Progenitor cell of endocrine pancreas (in vitro differentiated cells): ENCODE measurements around the gene ACAP1. TPM values are rescaled to one million over a fixed set of nuclear protein-coding genes. Genes with fewer than 3 reads are reported as not detected.

Experiments
- DNase-seq: peaks from one replicate; pipeline ENCODE4 v3.0.0; 2021; ENCODE audit warnings: low spot score; ENCODE audit not compliant: unreplicated experiment
- H3K27ac Mint-ChIP-seq: 2 replicates; pipeline ENCODE4 v1.8.0; 2021; ENCODE audit warnings: mild to moderate bottlenecking, moderate library complexity, mixed read lengths
- H3K27me3 Mint-ChIP-seq: 2 replicates; pipeline ENCODE4 v1.8.0; 2021; ENCODE audit warnings: mixed read lengths
- H3K36me3 Mint-ChIP-seq: 2 replicates; pipeline ENCODE4 v1.8.0; 2022; ENCODE audit warnings: mixed read lengths; ENCODE audit not compliant: insufficient read depth
- H3K4me1 Mint-ChIP-seq: 2 replicates; pipeline ENCODE4 v1.8.0; 2021; ENCODE audit warnings: low read depth, mixed read lengths
- H3K4me3 Mint-ChIP-seq: 2 replicates; pipeline ENCODE4 v1.8.0; 2021; ENCODE audit warnings: low read depth, mild to moderate bottlenecking, moderate library complexity, mixed read lengths
- H3K9me3 Mint-ChIP-seq: 2 replicates; pipeline ENCODE4 v1.8.0; 2021; ENCODE audit warnings: low read depth, mixed read lengths
- CTCF ChIP-seq: fragments of 200-600 bp; sonication (generic); IDR thresholded peaks from one replicate; pipeline ENCODE4 v1.5.0; 2021; ENCODE audit warnings: antibody characterized with exemption, mild to moderate bottlenecking; ENCODE audit not compliant: unreplicated experiment
- total RNA-seq: library from RNA; stranded (reverse); gene quantifications from 2 replicates; pipeline ENCODE4 v1.2.1, GENCODE V29; 2021

Gene ACAP1
- total RNA-seq, 1 donor from 2014 or later, result 1.0 TPM

- no peaks in the 10 kb centered on the region for H3K36me3 Mint-ChIP-seq
Measured at GRCh38 chr17:7292194-7292593, 44.1 kb upstream of the ACAP1 start.

DNA sequence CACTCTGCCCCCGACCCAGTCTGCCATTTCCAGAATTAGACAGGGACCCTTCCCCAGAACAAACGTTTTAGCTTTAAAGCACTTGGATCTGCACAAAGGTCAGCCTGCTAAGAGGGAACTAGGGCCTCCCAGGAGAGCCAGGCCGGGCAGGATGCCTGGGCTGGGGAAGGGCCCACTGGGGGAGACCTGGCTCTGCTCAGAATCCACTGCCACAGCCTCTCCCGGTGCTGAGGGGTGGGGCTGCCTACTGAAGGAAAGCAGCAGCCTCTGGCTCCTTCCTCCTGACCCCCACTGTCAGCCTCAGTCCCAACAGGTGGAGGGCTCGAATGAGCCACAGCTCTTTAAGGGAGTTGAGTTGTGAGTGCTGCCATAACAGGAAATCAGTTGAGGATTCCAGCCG, 43.6 kb upstream of the ACAP1 start:
- Mint-ChIP-seq H3K27me3 (peaks cover 57% of the 10 kb centered on the region), H3K4me3 (no peak overlapping the region), H3K9me3 (no peaks in the 10 kb centered on the region), H3K36me3 (no peaks in the 10 kb centered on the region), H3K27ac (no peak overlapping the region), H3K4me1 (peaks cover 8% of the 10 kb centered on the region)
- DNase-seq, result no peak
- TF ChIP-seq CTCF, result no peak

More at GRCh38 chr17:7292194-7292593, 44.1 kb upstream of the ACAP1 start:
- Mint-ChIP-seq H3K27me3 (peaks cover 57% of the 10 kb centered on the region), H3K9me3 (no peaks in the 10 kb centered on the region), H3K4me1 (peaks cover 8% of the 10 kb centered on the region), H3K27ac (no peak overlapping the region), H3K4me3 (no peak overlapping the region)
- DNase-seq, result no peak
- TF ChIP-seq CTCF, result no peak

- H3K27ac Mint-ChIP-seq, result no peak overlapping the region
- no peak overlapping the region for H3K4me3 Mint-ChIP-seq
- no peak for DNase-seq
- H3K36me3 Mint-ChIP-seq, result no peaks in the 10 kb centered on the region
- no peaks in the 10 kb centered on the region for H3K9me3 Mint-ChIP-seq
- no peak for TF ChIP-seq CTCF
- peaks cover 56% of the 10 kb centered on the region for H3K27me3 Mint-ChIP-seq
- H3K4me1 Mint-ChIP-seq, result peaks cover 8% of the 10 kb centered on the region
Measured at GRCh38 chr17:7293159-7293558, 43.2 kb upstream of the ACAP1 start.

DNA sequence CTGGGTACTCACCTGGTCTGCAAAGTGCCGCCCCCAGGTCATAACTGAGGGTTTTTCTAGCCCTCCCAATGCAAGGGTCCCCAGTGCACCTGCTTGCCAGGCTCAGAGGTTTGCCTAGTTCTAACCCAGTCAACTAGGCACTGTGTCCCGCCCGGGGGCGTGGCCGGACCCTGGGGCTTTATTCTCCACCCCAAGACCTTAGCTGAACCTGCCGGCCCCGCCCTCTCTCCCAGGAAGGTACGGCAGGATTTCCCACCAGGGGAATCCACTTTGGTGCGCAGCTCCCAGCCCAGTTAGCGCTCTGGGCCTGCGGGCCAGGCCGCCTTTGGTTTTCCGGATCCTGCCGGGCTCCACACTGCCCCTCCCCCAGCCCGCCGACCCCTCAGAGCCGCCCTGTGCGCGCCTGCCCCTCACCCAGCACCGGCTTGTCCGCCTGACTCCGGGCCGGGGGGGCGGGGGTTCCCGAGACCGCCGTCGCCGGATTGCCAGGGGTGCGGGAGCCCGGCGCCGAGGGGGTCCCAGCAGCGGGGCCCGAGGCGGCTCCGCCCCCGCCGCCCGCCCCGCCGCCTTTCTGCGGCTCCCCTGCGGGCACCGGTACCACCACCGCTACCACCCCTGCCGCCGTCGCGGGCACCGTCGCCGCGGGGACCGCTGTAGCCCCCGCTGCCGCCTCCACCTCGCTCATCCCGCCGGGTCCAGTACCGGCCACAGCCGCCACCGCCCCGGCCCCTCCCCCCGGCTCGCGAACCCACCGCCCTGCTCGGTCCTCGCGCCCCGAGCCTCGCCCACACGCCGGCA, 42.3 kb upstream of the ACAP1 start:
- no peak for TF ChIP-seq CTCF
- Mint-ChIP-seq H3K36me3 (no peaks in the 10 kb centered on the region), H3K4me1 (peaks cover 8% of the 10 kb centered on the region), H3K27me3 (peaks cover 53% of the 10 kb centered on the region), H3K27ac (no peak overlapping the region), H3K4me3 (peak overlapping the region; percentile 20), H3K9me3 (no peaks in the 10 kb centered on the region)
- peak; percentile 39 for DNase-seq

DNA sequence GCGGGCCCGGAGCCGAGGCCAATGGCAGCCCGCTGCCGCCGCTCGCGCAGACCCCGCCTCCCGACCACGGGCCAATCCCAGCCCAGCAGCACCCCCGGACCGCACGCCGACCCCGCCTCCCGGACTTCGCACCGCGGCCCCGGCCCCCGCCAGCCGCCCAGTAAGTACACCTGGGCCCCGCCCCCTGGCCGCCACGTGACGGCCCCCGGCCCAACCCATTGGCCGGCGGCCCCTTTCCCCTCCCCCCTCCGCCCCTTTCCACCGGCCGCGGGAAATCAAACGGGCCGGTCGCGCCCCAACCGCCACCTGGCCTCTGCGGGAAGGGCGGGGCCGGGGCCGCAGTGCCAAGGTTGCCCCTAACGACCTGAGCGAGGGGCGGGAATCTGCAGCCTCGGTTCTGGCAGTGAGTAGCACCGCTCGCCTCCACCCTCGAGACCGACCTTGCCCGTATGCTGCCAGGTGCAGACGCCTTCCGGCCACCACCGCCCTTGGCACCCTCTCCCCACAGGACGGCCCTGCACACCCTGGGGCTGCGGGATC, 41.6 kb upstream of the ACAP1 start, which contains the start of gene YBX2:
Gene YBX2 (minus strand): TSS at position 26 of the 540 bp plus-strand sequence. CDS start 139 bp downstream, outside the sequence.
- no peaks in the 10 kb centered on the region for H3K9me3 Mint-ChIP-seq
- H3K27ac Mint-ChIP-seq, result no peak within 1 kb of the TSS
- H3K27me3 Mint-ChIP-seq, result peaks cover 53% of the 10 kb centered on the region
- peaks cover 8% of the 10 kb centered on the region for H3K4me1 Mint-ChIP-seq
- no peaks in the 10 kb centered on the region for H3K36me3 Mint-ChIP-seq
- no peak for TF ChIP-seq CTCF
- peak; percentile 68 for DNase-seq
- H3K4me3 Mint-ChIP-seq, result peak within 1 kb of the TSS; percentile 61
